K562 (cell line): ENCODE results near the gene SCRN3. TPM values are rescaled to one million over a fixed set of nuclear protein-coding genes. Genes with fewer than 3 reads are reported as not detected.

Source experiments
- AFF4 ChIP-seq: sonication (generic); formaldehyde crosslinking; IDR thresholded peaks from 2 replicates; pipeline ENCODE4 v1.8.0; 2023; ENCODE audit warnings: mild to moderate bottlenecking, missing genetic modification reagents
- BACH1 ChIP-seq: fragments of 200-800 bp; sonication (Bioruptor generic); IDR thresholded peaks from 2 replicates; pipeline ENCODE4 v1.6.1; 2016; ENCODE audit warnings: missing genetic modification characterization, missing compliant biosample characterization
- CREM ChIP-seq: IDR thresholded peaks from 2 replicates; pipeline ENCODE4 v1.6.1; 2014; ENCODE audit warnings: antibody characterized with exemption, low read depth
- DMBX1 ChIP-seq: fragments of 250-450 bp; sonication (Bioruptor Pico); IDR thresholded peaks from 2 replicates; pipeline ENCODE4 v1.8.0; 2022; ENCODE audit warnings: inconsistent platforms, mild to moderate bottlenecking, moderate library complexity, borderline replicate concordance
- E2F4 ChIP-seq: sonication (generic); formaldehyde crosslinking; IDR thresholded peaks from 2 replicates; pipeline ENCODE4 v1.8.0; 2022; ENCODE audit warnings: mild to moderate bottlenecking, low read depth, missing genetic modification reagents
- FOXA1 ChIP-seq: fragments of 450-650 bp; IDR thresholded peaks from 2 replicates; pipeline ENCODE4 v1.6.1; 2016; ENCODE audit warnings: mild to moderate bottlenecking, borderline replicate concordance
- FOXK1 ChIP-seq: sonication (generic); formaldehyde crosslinking; IDR thresholded peaks from 2 replicates; pipeline ENCODE4 v1.8.0; 2022; ENCODE audit warnings: missing genetic modification reagents, mild to moderate bottlenecking, borderline replicate concordance
- FOXP1 ChIP-seq: sonication (generic); formaldehyde crosslinking; IDR thresholded peaks from 2 replicates; pipeline ENCODE4 v1.8.0; 2022; ENCODE audit warnings: mild to moderate bottlenecking, missing genetic modification reagents
- GTF3C2 ChIP-seq: IDR thresholded peaks from 3 replicates; pipeline ENCODE4 v1.6.1; 2011; ENCODE audit warnings: borderline replicate concordance, mild to moderate bottlenecking, moderate library complexity; ENCODE audit not compliant: insufficient read length; ENCODE audit errors: extremely low read depth
- JUNB ChIP-seq: fragments of 450-650 bp; formaldehyde crosslinking; conservative IDR thresholded peaks from 2 replicates; pipeline ENCODE4 v1.4.0; 2020; ENCODE audit warnings: mild to moderate bottlenecking
- KAT7 ChIP-seq: sonication (generic); formaldehyde crosslinking; IDR thresholded peaks from 2 replicates; pipeline ENCODE4 v1.8.0; 2022; ENCODE audit warnings: missing genetic modification reagents, mild to moderate bottlenecking, borderline replicate concordance
- TGIF2 ChIP-seq: sonication (generic); formaldehyde crosslinking; IDR thresholded peaks from 2 replicates; pipeline ENCODE4 v1.8.1; 2022; ENCODE audit warnings: mild to moderate bottlenecking, missing genetic modification reagents, moderate library complexity
- ZBTB12 ChIP-seq: fragments of 250-450 bp; sonication (Bioruptor Pico); IDR thresholded peaks from 2 replicates; pipeline ENCODE4 v1.4.0; 2020
- ZBTB5 ChIP-seq: fragments of 450-650 bp; IDR thresholded peaks from 2 replicates; pipeline ENCODE4 v1.6.1; 2017; ENCODE audit warnings: antibody characterized with exemption
- ZC3H4 ChIP-seq: sonication (generic); formaldehyde crosslinking; IDR thresholded peaks from 2 replicates; pipeline ENCODE4 v1.9.0; 2021; ENCODE audit warnings: missing genetic modification reagents, borderline replicate concordance
- polyA plus RNA-seq, 8 experiments: library from polyadenylated mRNA; depleted of rRNA in 4 of 8; stranded (reverse) in 5 of 8; unstranded in 3 of 8; fragments of >200 nt; fragmentation: Nextera tagmentation in 2 of 8; fragmentation: Illumina TruSeq in 1 of 8; extraction: Ambion mirVana in 2 of 8; extraction: Trizol in 1 of 8; gene quantifications; 2 replicates each; pipeline versions ENCODE4 v1.2.1 to v1.2.3, GENCODE V29; 2011 to 2014; ENCODE audit warnings: inconsistent platforms in 1 of 8, missing spikeins in 1 of 8
- total RNA-seq, 7 experiments: library from RNA; depleted of rRNA in 6 of 7; stranded (reverse); fragments of >200 nt in 6 of 7; fragmentation: Illumina TruSeq in 2 of 7; extraction: Trizol in 2 of 7; gene quantifications; 2 replicates each; pipeline versions ENCODE4 v1.2.1 to v1.2.3, GENCODE V29; 2011 to 2021; ENCODE audit warnings: low replicate concordance in 1 of 7

SCRN3 gene
- total and polyA plus RNA-seq, 9 of the 15 experiments (the other 6 are each of a cell fraction or from before 2014, with no cell fraction given) = 7.7 to 21.8 (median 20.0) TPM

GRCh38 chr2:174395969-174396630 lies 570 bp downstream of the SCRN3 start (continued):
- TF ChIP-seq AFF4 (CRISPR knock-in tag) = peak; percentile 39; the same call in 1 of the 2 replicates
- TF ChIP-seq ZBTB12 (CRISPR knock-in tag) = no peak
- no peak for TF ChIP-seq E2F4
- TF ChIP-seq KAT7 (CRISPR knock-in tag) = peak; percentile 77; the same call in 1 of the 2 replicates
- TF ChIP-seq ZC3H4 (CRISPR knock-in tag) = no peak
- no peak for TF ChIP-seq DMBX1
- no peak for TF ChIP-seq ZBTB5
- TF ChIP-seq GTF3C2 = no peak
- TF ChIP-seq FOXP1 (CRISPR knock-in tag) = no peak
- no peak for TF ChIP-seq BACH1 (tag)
- peak; percentile 86; the same call in 1 of the 2 replicates for TF ChIP-seq TGIF2 (CRISPR knock-in tag)
- TF ChIP-seq FOXK1 = no peak
- no peak for TF ChIP-seq FOXA1
- TF ChIP-seq JUNB (CRISPR knock-in tag) = no peak
- no peak for TF ChIP-seq CREM
- TF ChIP-seq, all 486 proteins: peak for 15
